ENCODE measurements around the gene GRIA4. TPM values are rescaled to one million over a fixed set of nuclear protein-coding genes. Genes with fewer than 3 reads are reported as not detected.
A peak's percentile ranks its signal among the peaks of the same experiment; 100 is the strongest.
"Not testable (repeated sequence)": the region's sequence is repeated elsewhere in the genome, so short reads cannot be mapped to it uniquely, and the experiment has no call there.

The GRIA4 gene
- total RNA-seq, 1 donor = not detected

- no peak for DNase-seq (ENCODE audit: low read depth in 2 of 3, low spot score in 2 of 3)
Observed at GRCh38 chr11:105975128-105975527, 365.3 kb downstream of the GRIA4 start.

DNA sequence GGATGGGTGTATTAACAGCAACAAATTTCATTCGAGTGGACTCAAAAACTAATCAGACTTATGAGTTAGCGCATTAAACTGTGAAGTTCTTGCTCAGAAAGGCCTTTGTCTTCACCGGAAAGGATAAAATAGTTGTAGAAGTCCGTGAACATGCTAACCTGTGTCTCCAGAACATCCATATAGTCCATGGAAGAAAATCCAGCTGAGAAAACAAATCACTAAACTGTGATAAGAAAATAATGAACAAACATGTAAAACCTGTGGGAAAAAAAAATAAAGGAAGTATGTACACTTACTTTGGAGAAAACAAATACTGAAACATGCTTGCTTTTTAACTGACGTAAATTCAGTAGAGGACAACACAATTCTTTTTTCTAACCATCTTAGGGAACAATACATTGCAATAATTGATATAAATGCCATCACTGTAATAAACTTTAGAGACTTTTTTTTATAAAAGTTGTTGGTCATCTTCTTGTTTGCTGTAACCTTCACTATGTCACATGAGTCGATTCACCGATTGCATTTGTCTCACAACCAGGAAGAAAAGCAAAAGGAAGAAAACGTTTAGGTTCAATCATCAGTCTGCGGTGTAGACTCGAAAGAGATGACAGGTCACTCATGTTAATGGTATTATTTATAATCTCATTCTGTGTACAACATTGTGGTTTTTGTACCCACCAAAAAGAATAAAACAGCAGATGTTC lies 370.3 kb downstream of the GRIA4 start:
- DNase-seq (ENCODE audit: low read depth in 2 of 3, low spot score in 2 of 3) = no peak

- no peak for DNase-seq (ENCODE audit: low read depth in 2 of 3, low spot score in 2 of 3)
Observed at GRCh38 chr11:105986554-105986953, 376.7 kb downstream of the GRIA4 start.

DNA sequence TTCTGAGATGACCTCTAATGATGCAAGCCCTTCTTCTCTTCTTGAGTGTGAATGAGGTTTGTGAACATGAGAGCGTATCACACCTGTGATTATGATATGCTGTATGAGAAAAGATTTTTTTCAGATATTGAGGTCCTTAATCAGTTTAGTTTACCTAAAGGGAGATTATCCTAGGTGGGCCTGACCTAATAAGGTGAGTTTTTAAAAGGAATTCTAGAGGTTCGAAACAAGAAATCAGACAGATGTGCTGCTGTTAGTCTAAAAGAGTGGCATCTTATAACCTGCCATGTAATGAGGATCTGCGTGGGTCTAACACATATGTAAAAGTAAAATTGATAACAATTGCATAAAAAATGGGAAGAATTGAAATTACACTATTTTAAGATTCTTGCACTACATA lies 378.3 kb downstream of the GRIA4 start:
- no peak for DNase-seq (ENCODE audit: low read depth in 2 of 3, low spot score in 2 of 3)

GRCh38 chr11:105989124-105989523 lies 379.3 kb downstream of the GRIA4 start:
- DNase-seq (ENCODE audit: low read depth in 2 of 3, low spot score in 2 of 3) = no peak

- no peak for DNase-seq (ENCODE audit: low read depth in 2 of 3, low spot score in 2 of 3)
Observed at GRCh38 chr11:105991888-105992287, 382.0 kb downstream of the GRIA4 start.

DNA sequence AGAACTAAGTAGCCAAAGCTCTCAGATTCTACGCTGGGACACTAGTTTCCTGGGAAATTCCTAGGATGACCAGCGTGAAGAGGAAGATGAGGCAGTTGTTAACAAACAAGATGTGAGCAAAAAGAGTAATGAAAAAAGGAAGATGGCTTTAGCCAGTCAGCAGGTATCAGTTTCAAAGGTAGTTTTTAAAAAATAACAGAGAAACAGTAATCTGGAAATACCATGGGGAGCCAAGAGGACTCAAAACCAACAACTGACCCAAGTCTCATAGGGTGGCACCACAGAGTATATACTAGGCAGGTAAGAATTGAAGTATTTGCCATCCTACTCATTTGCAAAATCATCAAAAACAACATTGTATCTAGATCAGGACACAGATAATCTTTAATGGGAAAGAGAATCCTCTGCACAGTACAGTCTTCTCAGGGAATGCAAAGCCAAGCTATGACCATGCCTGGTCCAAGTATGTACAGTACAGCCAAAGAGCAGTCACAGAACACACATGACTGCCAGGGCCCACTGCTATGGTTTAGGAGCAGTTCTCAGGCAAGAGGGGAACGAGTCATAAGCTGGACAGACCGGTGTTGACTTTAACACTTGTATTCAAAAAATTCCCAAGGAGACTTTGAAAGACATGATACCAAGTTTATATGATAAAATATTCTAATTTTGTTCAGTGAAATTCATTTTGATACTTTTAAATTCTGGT lies 391.6 kb downstream of the GRIA4 start:
- no peak for DNase-seq (ENCODE audit: low read depth in 2 of 3, low spot score in 2 of 3)

DNA sequence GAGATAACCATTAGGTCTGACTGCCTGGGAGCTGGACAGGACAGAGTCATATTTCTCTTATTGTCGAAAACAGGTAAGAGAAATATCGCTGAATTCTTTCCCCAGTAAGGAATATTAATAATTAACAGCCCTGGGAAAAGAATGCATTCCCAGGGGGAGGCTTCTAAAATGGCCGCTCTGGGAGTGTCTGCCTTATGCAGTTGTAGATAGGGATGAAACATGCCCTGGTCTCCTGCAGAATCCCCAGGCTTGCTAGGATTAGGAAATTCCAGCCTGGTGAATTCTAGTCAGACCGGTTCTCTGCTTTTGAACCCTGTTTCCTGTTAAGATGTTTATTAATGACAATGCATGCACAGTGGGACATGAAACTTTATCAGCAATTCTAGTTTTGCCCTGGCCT lies 393.2 kb downstream of the GRIA4 start:
- not testable (repeated sequence) for DNase-seq (ENCODE audit: low read depth in 2 of 3, low spot score in 2 of 3)

DNA sequence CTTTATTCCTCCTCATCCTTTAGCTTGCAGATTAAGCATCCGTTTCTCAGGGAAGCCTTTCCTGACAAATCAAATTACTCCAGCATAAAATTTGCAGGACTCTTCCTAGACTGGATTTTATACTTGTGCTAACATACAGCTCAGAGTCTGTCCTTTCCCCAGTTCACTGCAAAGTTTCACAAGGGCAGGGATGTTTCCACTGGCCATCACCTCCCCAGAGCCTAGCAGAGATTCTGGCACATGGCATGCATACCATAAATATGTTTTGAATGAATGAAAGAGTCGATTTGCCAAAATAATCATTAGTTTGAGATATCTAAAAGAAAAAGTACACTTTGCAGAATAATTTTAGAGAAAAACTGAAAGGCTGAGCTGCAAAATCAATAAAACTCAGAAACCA lies 401.6 kb downstream of the GRIA4 start:
- no peak for DNase-seq (ENCODE audit: low read depth in 2 of 3, low spot score in 2 of 3)

GRCh38 chr11:106012744-106013143 lies 402.9 kb downstream of the GRIA4 start:
- DNase-seq (ENCODE audit: low read depth in 2 of 3, low spot score in 2 of 3) = no peak

DNA sequence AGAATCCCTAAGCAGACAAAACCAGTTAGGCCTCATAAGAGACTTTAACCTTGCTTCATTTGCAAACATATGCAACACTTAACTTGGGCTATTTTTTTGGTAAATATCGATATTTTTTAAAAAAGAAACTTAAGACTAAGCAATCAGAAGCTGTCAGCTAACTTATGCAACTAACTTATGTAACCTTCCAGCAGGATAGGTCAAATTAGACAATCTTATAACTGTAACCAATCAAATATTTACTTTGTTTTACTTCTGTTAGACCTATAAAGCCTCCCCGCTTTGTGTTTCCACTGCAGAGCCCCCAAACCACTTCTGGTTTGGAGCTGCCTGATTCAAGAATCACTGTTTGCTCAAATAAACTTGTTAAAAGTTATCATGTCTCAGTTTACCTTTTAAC lies 404.2 kb downstream of the GRIA4 start:
- no peak for DNase-seq (ENCODE audit: low read depth in 2 of 3, low spot score in 2 of 3)

DNA sequence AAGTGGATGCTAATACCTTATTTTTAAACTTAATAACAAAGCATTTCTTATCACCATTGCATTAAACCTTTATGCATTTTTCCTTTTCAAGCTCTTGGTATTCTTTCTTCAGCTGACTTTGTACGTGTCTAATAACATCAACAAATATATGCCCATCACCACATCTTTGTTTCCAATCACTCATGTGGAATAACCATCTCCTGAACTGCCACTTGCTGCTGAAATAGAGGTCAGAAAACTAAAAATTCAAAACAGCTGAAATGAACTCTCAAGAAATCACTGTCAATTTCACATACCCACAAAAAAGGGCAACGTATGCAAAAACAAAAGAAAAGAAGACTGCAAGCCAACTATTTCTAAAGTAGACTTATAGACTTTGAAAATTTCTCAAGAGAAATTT lies 404.7 kb downstream of the GRIA4 start:
- DNase-seq (ENCODE audit: low read depth in 2 of 3, low spot score in 2 of 3) = no peak

GRCh38 chr11:106015066-106015465 lies 405.2 kb downstream of the GRIA4 start:
- no peak for DNase-seq (ENCODE audit: low read depth in 2 of 3, low spot score in 2 of 3)

- DNase-seq (ENCODE audit: low read depth in 2 of 3, low spot score in 2 of 3) = no peak
Observed at GRCh38 chr11:106017093-106017492, 407.2 kb downstream of the GRIA4 start.

DNA sequence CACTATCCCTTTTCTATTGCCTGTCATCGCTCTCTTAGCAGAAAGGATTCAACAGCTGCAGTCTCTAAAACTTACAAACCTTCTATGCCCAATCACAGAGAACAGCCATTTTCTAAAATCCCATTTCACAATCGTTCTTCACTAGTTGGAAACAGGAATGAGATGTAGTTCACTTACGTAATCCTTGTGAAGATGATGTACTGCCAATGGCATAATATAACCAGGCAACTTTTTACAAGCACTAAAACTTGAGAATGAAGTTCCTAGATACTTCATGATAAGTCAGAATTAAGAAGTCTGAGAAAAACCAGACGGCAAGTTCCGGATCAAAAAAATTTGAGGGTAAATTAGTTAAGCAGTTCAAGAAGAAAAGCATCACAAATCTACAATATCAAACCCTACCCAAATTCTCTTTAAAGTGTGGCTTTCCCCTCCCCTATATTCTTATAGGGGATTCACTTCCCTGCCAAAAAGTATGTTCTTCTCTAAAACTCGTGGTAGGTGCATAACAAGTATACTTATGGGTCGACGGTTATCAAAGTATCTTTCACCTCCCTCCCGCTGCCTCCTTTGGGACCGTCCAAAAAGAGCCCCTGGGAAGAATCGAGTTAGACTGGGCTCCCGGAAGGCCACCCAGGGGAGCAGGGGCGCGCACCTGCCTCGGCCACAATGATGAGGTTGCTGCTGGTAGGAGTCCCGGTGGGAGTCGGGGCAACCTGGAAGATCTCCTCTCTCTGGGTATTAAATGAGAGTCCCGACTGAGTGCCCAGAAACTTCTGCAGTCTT lies 411.5 kb downstream of the GRIA4 start:
- peak in 1 of 3 donors; percentile 8 for DNase-seq (ENCODE audit: low read depth in 2 of 3, low spot score in 2 of 3)

DNA sequence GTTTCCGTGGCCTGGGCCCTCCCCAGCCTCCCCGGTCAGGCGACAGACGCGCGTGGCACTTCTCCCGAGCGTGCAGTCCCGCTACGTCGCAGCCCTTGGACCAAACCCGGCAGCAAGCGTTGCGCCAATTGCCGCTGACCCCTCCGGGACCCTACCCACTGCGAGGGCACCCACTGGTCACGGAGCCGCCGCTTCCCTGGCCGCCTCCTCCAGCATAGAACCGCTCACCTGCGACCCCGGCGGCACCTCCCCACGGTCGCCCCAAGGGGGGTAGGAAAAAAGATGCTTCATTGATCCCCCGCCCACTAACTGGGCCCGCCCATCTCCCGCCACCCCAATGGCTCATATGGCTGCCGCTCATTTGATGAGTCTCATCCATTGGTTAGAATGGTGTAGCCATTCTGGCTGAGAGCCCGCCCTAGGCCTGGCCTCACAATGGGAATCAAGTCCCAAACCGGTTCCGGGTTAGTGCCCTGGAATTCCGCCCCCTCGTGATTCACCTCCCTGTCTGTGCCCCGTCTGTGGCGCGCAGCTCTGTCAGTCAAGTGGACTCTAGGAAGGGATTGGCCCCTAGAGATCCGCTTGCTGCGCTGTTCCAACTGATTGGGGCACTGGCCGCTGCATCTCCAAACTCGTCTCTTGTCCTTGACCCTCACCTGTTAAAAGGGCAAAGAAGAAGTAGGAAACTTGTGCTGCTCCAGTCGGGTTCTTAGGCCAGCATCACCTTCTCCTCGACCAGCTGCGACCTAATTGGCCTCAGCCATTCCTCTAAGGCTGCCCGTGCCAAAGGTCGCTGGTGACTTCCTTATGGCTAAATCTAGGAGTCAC lies 412.3 kb downstream of the GRIA4 start, which contains the start of gene MSANTD4:
TSS of gene MSANTD4 (minus strand) at position 274 of the 828 bp plus-strand sequence. CDS start 11,323 bp downstream, outside the sequence.
- peak; percentile 84 to 100 (median 99) for DNase-seq (ENCODE audit: low read depth in 2 of 3, low spot score in 2 of 3)

DNA sequence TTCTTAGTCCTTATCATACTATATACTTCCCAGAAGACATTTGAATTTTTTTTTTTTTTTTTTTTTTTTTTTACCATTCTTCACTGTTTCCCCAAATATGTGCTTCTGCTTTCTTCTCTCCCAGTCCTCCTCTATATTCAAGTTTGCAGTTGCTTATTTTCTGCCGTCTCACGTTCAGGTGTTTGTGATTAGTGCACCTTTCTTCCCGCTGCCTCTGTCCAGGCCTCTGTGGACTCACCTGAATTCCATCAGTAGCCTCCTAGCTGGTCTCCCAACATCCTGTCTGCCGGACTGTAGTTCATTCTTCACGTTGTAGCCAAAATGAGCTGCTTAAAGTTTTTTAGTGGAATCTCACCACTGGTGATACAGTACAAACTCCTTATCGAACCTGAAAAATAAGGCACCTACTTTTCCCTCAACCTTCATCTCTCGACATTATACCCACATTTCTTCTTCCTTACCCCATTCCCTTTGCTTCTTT lies 413.0 kb downstream of the GRIA4 start:
- no peak for DNase-seq (ENCODE audit: low read depth in 2 of 3, low spot score in 2 of 3)

- no peak for DNase-seq (ENCODE audit: low read depth in 2 of 3, low spot score in 2 of 3)
Observed at GRCh38 chr11:106030609-106031008, 420.7 kb downstream of the GRIA4 start.

GRCh38 chr11:106031202-106031810 lies 421.4 kb downstream of the GRIA4 start:
- DNase-seq (ENCODE audit: low read depth in 2 of 3, low spot score in 2 of 3) = no peak

Data from hematopoietic multipotent progenitor cell (in vitro differentiated cells).